WERI-Rb-1 (cell line): Measurements from ENCODE around the gene SAP30L.

ENCODE experiments used
- DNase-seq: peaks from one replicate; pipeline ENCODE4 v3.0.0-alpha.2; 2020
- H3K27ac ChIP-seq: fragments of 250-450 bp; sonication (Bioruptor Pico); 2 replicates; pipeline ENCODE4 v1.5.1; 2020; ENCODE audit warnings: mild to moderate bottlenecking, moderate library complexity
- H3K27me3 ChIP-seq: fragments of 250-450 bp; sonication (Bioruptor Pico); 2 replicates; pipeline ENCODE4 v1.5.1; 2021; ENCODE audit warnings: mild to moderate bottlenecking, low read depth, moderate library complexity; ENCODE audit not compliant: insufficient read depth, severe bottlenecking
- H3K36me3 ChIP-seq: fragments of 250-450 bp; sonication (Bioruptor Pico); 2 replicates; pipeline ENCODE4 v1.5.1; 2020; ENCODE audit warnings: mild to moderate bottlenecking, moderate library complexity
- H3K4me3 ChIP-seq: 2 replicates; pipeline ENCODE4 v1.5.1; 2011; ENCODE audit warnings: low read depth, mild to moderate bottlenecking, control low read depth, low read length
- H3K9me3 ChIP-seq: fragments of 250-450 bp; sonication (Bioruptor Pico); 2 replicates; pipeline ENCODE4 v1.5.1; 2021; ENCODE audit warnings: mild to moderate bottlenecking, moderate library complexity; ENCODE audit not compliant: severe bottlenecking
- TF ChIP-seq, protein P1 (sequence below): IDR thresholded peaks from 2 replicates; pipeline ENCODE4 v1.5.1; 2011; ENCODE audit warnings: low read depth, mild to moderate bottlenecking, control low read depth, inconsistent platforms, low read length

SAP30L gene

DNA sequence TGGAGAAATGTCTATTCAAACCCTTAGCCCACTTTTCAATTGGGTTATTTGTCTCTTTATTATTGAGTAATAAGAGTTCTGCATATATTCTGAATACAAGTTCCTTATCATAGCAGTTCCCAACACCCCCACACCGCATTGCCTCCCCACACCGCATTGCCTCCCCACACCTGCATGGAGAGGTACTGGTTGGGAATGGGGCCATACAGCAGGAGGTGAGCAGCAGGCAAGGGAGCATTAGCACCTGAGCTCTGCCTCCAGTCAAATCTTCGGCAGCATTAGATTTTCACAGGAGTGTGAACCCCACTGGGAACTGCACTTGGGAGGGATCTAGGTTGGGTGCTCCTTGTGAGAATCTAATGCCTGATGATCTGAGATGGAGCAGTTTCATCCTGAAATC, 10.6 kb upstream of the SAP30L start:
- no peak for DNase-seq
- no peaks in the 10 kb centered on the region; the same call in 1 of the 2 replicates for H3K36me3 ChIP-seq
- H3K27ac ChIP-seq = no peak overlapping the region
- no peaks in the 10 kb centered on the region for H3K27me3 ChIP-seq
- H3K9me3 ChIP-seq = no peaks in the 10 kb centered on the region
- TF ChIP-seq, protein P1, sequence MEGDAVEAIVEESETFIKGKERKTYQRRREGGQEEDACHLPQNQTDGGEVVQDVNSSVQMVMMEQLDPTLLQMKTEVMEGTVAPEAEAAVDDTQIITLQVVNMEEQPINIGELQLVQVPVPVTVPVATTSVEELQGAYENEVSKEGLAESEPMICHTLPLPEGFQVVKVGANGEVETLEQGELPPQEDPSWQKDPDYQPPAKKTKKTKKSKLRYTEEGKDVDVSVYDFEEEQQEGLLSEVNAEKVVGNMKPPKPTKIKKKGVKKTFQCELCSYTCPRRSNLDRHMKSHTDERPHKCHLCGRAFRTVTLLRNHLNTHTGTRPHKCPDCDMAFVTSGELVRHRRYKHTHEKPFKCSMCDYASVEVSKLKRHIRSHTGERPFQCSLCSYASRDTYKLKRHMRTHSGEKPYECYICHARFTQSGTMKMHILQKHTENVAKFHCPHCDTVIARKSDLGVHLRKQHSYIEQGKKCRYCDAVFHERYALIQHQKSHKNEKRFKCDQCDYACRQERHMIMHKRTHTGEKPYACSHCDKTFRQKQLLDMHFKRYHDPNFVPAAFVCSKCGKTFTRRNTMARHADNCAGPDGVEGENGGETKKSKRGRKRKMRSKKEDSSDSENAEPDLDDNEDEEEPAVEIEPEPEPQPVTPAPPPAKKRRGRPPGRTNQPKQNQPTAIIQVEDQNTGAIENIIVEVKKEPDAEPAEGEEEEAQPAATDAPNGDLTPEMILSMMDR = no peak
- no peak overlapping the region for H3K4me3 ChIP-seq

DNA sequence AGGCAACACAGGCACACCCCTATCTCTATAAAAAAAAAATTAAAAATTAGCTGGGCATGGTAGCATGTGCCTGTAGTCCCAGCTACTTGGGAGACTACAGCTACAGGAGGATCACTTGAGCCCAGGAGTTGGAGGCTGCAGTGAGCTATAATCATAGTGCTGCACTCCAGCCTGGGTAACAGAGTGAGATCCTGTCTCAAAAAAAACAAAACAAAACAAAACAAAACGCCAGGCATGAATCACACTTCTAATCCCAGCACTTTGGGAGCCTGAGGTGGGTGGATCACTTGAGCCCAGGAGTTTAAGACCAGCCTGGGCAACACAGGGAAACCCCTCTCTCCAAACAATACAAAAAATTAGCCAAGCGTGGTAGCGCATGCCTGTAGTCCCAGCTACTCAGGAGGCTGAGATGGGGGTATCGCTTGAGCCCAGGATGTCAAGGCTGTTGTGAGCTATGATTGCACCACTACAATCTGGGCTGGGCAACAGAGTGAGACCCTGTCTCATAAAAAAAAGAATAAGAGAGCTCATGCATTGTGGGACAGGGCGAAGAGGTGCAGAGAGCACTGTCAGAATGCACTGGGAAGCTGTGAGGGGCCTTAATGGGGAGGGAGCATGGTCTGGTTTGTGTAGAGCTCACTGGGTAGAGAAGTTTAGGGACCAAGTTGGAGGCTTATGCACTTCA, 8.4 kb upstream of the SAP30L start:
- peaks cover 8% of the 10 kb centered on the region for H3K36me3 ChIP-seq
- H3K27me3 ChIP-seq = no peaks in the 10 kb centered on the region
- TF ChIP-seq, protein P1 = no peak

DNA sequence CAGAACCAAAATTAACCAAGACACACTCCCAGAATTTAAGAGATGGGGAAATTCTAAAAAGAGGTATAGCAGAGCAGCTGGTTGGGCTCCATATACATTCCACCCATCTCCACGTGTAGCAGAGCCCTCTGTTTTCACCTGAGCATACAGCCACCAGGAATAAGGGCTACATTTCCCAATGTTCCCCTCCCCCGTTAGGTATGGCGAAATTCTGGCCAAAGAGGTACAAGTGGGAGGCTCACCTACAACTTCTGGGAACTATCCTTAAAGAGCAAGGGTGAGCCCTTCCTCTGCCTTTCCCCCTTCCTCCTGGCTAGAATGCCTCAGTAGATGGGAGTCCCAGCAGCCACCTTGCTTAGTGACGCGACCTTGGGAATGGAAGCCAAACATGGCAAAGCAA, 5.3 kb upstream of the SAP30L start:
- no peaks in the 10 kb centered on the region for H3K27me3 ChIP-seq
- no peak for DNase-seq
- no peak overlapping the region for H3K4me3 ChIP-seq
- no peak overlapping the region for H3K27ac ChIP-seq
- H3K9me3 ChIP-seq = no peaks in the 10 kb centered on the region
- TF ChIP-seq, protein P1 = no peak
- H3K36me3 ChIP-seq = peaks cover 8% of the 10 kb centered on the region

More for the DNA sequence above, 8.4 kb upstream of the SAP30L start:
- no peak overlapping the region for H3K4me3 ChIP-seq
- no peak for DNase-seq
- no peaks in the 10 kb centered on the region for H3K9me3 ChIP-seq
- no peak overlapping the region for H3K27ac ChIP-seq

DNA sequence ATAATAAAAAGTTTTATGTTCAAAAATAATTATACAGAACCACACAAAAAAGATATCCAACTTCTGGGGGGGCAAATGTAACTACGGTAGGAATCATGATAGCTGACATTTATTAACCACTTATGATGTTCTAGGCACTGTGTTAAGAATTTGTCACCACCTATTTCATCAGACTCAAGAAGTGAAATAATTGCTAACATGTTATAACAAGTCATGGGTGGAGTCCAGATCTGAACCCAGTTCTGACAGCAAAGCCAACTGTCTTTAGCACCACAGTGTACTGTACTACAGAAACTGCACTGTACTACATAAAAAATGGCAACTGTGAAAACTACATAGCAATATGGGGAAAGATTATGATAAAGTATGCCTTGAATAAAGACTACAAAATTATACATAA, 3.0 kb upstream of the SAP30L start:
- H3K36me3 ChIP-seq = peaks cover 8% of the 10 kb centered on the region
- H3K27me3 ChIP-seq = no peaks in the 10 kb centered on the region
- no peak overlapping the region for H3K4me3 ChIP-seq
- H3K27ac ChIP-seq = no peak overlapping the region
- no peak for DNase-seq
- no peaks in the 10 kb centered on the region for H3K9me3 ChIP-seq
- TF ChIP-seq, protein P1 = no peak

DNA sequence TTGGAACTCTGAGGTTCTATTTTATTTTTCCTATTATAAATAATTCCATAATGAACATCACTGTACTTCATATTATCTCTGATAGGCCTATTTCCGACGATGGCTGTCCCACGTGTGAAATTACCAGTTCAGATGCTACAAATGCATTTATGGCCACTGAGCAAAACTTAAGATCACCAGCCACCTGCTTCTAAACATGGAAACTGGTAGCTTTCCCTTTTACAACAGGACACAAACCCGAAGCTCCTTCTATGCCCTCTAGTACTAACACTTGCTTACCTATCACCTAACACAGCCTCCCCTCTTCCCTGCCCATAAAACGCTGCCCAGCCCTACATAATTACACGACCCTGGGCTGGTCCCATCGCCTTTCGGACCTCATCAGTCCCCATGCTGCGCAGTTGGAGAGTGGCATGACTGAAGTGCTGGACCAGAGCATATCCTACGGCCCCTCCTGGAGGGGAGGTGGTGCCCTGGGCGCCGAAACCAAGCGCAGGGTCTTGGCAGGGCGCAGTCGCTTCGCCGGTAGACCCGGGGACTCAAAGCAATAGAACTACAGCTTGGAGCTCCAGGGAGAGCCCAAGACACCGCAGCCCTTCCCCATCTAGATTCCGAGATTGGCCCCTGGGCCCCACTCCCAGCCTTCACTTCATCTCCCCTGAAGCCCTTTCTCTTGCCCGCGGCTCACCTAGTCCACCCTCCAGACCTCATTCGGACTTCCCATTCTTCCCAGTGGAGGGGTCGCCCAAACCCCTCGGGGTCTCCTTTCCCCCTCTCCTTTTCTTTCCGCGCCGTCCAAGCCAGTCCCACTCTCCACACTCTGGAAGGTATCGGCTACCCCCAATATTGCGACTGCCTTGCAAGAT, 1.0 kb upstream of the SAP30L start:
- Histone ChIP-seq H3K27ac (no peak overlapping the region), H3K27me3 (no peaks in the 10 kb centered on the region), H3K4me3 (peak overlapping the region; percentile 80), H3K9me3 (no peaks in the 10 kb centered on the region), H3K36me3 (peaks cover 11% of the 10 kb centered on the region)
- TF ChIP-seq, protein P1 = no peak
- DNase-seq = peak; percentile 18
